Stimulated activated naive CD4-positive, alpha-beta T cell (primary cell): ENCODE results near the gene EDRF1.

Source experiments
- DNase-seq, 6 experiments: peaks; one replicate each; lab custom pipeline; 2025; lab: John Stamatoyannopoulos, UW

The EDRF1 gene

DNA sequence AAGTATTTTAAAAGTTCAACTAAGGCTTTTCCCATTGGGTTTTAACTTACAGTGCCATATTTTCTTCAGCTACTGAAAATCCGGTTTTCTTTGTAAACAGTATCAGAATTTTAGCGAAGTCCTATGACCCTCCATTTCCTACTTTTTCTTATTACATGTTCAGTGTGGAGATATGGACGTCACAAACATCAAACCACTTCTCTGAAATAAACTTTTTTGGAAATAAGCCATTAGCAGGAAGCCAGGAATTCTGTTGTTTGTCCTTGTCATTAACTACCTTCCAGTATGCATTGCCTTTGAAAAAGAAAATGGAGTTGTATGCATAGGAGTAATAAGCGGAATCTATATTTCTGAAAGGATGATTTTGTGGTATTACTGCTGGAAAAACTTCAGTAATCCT is 47.0 kb downstream of the EDRF1 start:
- no peak for DNase-seq

DNA sequence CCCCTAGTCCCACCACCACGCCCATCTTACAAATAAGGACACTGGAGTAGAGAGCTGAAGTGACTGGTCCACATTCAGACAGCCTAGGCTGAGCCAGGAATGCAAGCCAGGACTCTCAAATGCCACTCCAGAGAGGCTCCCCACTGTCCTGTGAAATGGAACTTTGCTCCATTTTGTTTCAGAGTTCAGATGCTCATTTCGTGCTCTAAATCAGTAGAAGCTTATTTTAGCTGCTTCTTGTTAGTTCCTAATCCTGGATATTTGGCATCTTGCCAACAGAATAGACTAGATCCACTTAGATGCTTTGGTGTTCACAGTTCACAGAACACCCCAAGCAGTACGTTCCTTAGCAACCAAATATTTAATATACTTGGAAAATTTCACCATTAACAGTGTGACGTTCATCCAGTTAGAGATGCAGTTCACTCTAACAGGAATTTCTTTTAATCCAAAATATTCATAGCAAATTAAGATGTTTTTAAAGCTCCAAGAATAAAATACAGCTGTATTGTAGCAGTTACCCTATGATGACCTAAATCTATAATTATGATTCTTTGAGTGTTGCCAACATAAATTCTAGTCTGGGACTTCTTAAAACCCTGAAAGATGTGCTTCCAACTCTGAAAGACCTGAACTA is 48.8 kb downstream of the EDRF1 start:
- no peak for DNase-seq

DNA sequence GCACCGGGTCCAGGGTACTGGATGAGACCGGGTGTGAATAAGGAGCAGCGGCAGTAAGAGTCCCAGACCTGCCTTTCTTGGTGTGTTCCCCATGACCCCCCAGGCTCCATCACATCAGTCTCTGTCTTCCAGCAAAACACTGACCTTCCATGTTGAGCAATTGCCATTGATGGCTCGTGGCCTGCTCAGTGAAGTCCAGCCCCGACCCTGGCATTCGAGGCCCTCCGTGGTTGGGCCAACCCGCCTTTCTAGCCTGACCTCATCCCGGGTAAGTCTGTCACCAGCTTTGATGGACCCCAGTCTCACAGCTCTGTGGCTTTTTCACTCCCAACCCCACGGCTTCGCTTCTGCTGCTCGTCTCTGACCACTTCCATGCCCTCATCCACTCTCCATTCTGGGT is 49.7 kb downstream of the EDRF1 start:
- no peak for DNase-seq

DNA sequence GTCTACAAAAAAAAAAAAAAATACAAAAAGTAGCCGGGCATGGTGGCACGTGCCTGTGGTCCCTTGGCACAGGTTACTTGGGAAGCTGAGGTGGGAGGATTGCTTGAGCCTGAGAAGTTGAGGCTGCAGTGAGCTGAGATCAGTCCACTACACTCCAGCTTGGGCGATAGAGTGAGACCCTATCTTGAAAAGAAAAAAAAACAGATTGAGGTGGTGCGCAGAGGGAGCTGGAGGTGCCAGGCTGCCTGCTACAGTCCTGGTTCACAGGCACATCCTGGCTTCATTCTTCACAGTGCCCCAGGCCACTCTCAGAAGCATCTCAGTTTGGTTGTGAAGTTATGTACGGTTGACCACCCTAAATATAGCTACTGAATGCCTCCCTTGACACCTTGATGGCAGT is 51.3 kb downstream of the EDRF1 start:
- DNase-seq: no peak

DNA sequence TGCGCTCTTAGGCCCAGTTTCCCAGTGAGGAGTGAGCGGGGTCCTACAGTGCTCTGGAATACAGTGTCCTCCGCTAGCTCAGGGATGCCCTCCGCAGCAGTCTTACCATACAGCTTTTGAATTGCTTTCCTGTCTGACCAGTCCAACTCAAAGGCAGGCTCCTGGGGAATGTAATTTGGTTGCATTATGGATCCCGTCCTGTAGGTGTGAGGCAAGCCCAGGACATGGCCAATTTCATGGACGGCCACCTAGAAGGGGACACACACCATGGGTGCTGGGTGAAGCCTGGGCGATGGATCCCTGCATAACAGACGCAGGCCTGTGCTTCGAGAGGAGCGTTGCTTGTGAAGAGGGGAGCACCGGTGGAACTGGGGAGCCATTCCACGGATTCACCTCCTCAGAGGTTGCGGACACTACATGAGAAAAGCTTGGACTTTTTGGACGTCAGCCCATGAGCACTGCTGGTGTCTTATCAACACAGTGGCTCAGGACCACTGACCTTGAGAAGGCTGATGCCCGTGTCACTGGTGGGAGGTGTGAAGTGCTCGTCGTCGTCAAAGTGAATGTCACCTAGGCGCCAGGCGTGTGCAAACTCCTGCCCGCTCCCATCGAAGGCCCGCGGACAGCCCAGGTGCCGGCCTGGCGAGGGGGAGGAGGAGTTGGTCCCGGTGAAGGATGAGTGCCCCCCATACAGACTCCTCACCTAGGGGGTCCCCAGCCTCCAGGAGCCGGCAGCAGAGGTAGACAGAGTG is 52.8 kb downstream of the EDRF1 start:
- no peak for DNase-seq

DNA sequence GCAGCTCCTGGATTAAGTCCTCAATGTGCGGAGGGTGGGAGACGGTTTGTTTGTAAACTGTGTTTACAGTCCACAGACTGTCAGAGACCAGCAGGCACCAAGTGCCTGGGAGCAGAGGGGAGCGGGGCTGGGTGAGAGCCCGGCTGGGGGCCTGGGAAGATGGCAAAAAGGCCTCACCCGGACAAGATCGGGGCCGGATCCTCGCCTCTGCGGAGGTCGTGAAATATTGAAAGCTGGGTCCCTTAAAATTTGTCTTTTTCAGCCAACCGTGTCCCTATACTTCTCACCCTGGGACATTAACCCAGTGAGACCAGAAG is 53.3 kb downstream of the EDRF1 start:
- no peak for DNase-seq

DNA sequence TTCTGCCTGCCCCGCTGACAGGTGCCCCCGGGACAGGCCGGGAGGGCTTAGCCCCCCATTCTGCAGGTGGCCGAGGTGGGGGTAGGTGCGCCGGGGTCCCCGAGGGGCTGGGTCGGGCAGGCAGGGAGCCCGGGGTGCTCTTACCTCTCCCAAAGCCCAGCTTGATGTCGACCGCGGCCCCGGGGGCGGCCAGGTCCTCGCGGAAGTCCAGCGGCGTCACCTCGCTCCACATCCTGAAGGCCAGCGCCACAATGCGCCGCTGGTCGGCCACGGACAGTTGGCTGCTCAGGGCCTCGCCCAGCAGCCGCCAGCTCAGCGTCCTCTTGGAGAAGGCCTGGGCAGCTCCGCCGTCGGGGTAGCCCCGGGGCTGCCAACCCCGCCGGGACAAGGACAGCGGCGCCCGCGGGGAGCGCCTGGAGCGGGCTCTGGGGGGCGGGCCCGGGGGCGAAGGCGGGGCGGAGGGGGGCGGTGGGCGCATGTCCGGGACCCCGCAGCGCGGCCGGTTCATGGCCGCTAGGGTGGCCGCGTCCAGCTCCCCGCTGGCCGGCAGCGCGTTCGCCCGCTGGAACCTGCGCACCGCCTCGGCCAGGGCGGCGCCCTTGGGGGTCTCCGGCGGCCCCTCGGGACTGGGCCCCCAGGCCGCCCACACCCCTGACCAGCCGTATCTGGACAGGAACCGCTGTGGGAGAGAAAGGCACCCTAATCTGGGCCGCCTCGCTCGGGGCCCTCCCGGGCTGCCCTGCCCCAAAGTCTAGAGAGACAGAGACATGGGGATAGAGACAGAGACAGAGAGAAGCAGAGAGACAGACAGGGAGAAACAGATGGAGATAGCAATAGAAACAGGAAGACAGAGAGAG is 54.4 kb downstream of the EDRF1 start:
- no peak for DNase-seq

DNA sequence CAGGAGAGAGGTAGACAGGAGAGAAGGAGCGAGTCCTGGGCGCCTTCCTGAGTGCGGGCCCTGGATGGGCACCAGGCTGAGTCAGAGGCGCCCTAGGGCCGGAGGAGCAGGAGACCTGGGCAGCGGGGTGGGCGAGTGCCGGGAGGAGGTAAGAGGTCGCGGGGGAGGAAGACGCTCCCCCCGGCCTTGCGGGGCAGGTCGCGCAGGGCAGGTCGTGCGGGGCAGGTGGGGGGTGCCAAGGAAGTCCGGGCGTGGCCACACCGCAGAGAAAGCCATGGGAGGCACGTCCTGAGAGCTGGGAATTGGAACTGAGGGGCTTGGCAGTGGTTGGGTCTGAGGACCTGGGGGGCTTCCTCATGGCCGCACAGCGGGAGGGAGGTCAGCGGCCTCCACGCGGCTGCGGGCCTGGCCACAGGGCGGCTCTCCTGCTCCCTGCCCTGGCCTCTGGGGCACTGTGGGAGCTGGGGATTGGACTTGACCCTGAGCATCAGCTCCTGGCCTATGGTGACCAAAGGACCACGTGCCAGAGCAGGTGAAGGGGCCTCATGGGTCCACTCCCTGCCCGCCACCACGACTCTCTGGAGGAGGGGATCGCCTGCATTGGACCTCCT is 55.2 kb downstream of the EDRF1 start:
- no peak for DNase-seq

DNA sequence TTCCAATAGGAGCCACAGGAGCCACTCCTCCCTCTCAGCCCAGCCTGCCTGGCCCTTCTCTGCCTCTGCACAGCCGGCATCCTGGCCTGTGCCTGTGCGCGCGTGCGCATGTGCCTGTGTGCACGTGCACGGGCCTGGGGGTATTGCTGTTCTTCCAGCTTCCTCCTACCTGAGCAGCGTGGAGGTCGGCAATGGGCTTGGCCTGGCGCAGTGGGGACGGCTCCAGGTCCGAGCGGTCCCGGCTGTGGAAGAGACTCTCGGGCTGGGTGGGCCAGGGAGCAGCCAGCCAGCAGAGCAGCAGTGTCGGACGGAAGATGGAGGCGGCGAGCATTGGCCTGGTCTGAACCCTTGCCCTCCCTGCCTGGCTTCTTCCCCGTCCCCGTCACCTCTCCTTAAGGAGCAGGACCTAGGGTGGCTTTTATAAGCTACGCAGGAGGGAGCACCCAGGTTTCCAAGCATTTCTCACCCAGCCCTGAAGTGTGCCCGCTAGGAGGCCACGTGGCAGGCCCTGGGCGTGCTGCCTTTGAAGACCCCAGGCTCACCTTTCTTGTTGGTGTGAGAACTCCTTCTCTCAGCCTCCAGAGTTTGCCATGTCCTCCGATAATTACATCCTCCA is 56.1 kb downstream of the EDRF1 start, which contains the start of gene MMP21:
Gene MMP21 (minus strand): TSS at position 331 of the 616 bp plus-strand sequence. CDS start 0 bp downstream, at position 331.
- no peak for DNase-seq

DNA sequence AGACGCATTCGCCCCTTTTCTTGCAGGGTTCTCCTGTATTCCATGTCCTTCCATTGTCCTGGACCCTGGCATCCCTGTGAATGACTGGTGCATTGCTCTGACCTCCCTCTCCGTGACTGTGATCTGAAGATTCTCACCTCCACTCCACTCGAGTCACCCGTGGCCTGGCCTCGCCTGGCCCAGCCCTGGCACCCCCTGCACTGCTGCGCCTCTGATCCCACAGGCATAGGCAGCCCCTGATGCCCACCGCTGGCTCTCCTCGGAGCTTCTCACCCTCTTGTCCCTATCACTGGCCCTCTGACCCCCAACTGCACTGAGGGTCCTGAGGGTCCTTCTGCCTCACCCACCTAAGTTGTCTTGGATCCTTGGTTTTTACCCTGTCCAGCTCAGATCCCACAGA is 58.3 kb downstream of the EDRF1 start:
- DNase-seq: no peak

DNA sequence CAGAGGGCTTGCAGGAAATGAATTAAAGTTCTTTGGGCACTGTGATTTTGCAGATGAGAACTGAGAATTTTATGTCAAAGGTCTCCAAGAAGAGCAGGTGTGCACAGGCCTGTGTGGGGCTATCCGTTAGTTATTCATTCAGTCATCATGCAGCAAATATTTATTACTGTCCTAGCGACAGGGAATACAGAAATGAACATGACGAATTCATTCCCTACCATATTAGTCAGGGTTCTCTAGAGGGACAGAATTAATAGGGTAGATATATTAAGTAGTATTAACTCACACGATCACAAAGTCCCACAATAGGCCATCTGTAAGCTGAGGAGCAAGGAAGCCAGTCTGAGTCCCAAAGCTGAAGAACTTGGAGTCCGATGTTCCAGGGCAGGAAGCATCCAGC is 59.0 kb downstream of the EDRF1 start:
- no peak for DNase-seq

DNA sequence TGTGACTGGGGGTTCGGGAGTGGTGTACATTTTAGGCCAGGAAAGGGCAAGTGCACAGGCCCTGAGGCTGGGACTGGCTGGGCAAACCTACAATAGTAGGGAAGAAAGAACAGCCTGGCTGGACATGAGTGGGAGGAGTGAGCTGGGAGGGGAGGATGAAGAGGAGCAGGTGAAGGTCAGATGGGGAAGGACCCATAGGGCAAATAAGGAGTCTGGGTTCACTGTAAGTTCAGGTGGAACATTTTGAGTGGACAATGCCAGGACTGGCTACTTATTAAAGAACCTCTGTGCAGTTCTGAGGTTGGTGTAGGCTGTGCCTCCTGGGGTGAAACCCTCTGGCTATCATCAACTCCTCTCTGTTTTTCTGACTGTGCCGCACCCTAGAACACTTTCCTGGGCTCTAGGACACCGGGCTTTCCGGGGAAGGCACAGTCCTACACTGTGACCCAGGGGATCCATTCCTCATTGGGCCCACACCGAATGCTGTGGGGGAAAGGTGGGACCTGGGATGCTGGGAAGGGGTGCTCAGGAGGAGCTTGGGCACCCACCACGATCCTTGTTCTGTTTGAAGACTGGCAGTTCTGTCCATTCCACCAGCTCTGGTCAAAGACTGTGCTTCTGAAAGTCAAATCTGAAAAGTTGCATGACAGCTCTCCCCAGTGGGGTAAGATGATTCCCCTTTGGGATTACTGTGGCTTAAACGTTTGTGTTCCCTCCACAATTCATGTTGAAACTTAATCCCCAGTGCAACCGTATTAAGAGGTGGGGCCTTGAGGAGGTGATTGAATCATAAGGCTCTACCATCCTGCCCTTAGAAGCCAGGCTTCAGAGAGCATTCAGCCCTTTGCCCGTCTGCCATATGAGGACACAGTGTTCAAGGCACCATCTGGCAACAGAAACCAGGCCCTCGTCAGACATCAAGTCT is 60.2 kb downstream of the EDRF1 start:
- no peak for DNase-seq

DNA sequence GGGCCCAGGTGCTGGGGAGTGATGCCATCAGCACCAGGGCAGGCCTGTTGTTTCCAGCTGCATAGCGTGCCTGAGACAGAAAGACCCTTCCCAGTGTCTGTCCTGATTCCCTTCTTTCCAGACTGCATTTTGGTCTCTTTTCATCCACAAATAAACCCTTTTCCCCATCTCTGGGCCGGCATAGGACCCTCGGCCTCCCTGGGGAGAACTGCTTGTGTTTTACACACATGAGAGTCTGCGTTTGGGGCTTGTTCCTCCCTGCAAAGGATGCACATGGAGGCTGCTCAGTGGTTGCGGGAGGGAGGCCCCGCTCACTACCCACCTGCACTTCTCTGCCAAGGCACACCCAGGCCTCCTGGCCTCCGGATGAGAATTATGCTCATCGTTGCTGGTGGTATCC is 61.9 kb downstream of the EDRF1 start:
- DNase-seq: no peak

DNA sequence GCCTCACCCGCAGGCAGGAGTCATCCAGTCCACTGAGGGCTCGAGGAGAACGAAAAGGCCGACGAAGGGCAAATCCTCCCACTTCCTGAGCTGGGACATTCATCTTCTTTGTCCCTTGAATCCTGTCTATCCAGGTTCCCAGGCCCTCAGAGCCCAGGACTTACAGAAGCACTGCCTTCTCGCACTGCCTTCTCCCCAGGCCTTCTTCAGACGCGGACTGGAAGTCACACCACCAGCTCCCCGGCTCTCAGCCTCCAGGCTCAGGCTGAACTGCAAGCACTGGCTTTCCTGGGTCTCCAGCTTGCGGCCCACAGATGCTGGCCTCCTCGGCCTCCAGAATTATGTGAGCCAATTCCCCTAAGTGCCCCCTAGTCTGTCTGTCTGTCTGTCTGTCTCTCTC is 62.5 kb downstream of the EDRF1 start:
- DNase-seq: no peak

DNA sequence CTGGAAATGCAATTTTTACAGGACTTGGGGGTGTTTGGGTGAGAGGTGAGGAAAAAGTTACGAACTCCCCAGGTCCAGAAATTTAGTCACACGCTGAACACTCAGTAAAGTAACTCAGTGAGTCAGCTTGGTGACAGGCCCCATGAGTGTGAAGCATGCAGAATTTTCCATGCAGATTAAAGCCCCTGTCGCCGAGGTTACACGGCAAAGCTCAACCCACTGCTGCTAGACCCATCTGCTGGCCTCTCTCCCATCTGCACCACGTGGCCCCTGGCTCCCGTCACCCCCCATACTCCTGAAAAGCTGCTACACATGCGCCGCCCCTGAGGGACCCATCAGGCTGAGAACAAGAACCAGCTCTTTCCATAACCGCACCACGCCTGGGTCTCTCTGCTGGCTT is 63.1 kb downstream of the EDRF1 start:
- DNase-seq: no peak

DNA sequence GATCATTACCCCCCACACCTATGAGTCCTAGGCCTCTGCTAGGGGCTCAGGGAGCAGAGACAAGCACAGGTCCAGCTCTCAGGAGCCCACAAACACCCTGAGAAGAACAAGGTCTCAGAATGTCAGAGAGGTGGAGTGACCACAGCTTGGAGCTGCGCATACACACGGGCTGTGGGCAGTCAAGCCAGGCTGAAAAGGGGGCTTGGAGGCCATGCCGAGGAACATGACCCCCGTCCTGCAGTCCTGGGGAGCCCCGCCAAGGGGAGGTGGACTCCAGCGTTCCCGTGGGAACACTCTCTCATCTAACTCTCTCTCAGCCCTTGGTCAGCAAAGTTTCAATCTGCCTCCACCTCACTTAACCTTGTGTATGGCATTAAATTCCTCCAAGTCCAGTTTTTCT is 63.9 kb downstream of the EDRF1 start:
- no peak for DNase-seq

DNA sequence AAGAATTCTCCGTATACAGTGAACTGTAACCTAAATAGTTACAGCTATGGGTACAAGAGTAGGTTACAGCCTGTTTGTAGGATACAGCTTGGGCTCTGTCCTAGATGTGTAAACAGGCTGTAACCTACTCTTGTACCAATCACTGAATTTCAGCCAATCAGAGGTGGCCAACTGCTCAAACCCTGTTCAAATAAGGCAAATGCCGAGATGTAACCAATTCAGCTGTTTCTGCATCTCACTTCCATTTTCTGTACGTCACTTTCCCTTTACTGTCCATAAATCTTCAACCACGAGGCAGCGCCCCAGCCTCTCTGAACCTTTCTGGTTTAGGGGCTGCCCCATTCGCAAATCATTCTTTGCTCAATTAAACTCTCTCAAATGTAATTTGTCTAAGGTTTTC is 64.4 kb downstream of the EDRF1 start:
- DNase-seq: no peak

DNA sequence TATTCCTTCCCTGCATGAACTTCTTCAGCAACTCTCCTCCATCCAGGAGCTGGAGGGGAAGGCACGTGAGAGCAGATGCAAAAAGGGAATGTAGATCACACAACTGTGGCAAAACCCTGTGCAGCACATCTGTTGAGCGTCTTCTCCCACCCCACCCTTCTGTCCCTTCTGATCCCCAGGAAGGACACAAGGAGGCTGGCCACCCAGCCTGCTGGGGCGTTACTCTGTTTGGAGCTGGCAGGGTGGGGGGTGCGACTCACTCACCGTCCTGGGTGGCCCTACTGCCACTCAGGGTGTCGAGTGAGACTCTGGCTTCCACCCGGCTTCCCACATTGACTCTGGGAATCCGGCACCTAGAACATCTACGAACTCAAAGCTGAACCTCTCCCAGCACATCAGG is 66.3 kb downstream of the EDRF1 start:
- DNase-seq: no peak

DNA sequence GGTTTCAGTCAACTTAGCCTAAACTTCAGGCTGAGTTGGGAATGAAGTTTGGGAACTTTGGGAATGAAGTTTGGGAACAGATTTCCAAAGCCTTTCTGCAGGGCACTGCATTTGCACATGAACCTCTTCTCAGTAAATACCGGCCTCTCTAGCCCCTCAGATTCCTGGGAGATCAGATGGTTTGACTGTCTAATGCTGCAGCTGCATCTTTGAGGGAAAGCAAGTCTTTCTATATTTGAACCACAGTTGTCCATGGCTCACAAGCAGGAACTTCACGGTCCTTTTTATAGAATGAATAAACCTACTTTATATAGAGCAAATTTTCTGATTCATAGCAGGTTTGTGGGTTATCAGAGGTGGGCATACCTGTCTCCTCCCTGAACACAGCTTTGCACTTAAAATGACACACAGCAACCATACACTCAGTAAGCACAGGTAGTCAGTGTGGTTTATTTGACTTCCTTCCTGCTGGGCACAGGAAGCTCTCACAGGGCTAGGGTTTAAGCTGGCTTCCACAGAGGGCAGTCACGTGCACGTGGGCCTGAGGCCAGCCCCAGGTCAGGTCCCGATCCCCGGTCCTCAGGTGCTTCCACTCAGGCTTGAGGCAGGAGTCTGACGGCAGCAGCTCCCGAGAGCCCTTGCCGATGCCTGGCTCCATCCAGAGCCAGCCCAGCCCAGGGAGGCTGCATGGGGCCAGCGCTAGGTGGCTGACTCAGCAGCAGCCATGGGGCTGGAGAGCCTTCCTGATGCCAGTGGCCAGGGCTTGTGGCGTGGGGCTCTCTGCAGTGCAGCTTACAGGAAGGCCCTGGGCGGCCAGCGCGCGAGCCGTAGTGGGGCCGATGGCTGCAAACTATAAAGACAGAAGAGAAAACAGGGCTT is 68.9 kb downstream of the EDRF1 start:
- DNase-seq: no peak
